GM10266 (cell line): Measurements from ENCODE around the gene NELFCD.

Experiments
- DNase-seq: peaks from one replicate; pipeline ENCODE4 v3.0.0; 2012; ENCODE audit errors: extremely low spot score
- CTCF ChIP-seq: IDR thresholded peaks from 2 replicates; pipeline ENCODE4 v1.5.1; 2012; ENCODE audit warnings: mild to moderate bottlenecking, low read depth; ENCODE audit not compliant: control insufficient read depth, insufficient read depth; ENCODE audit errors: missing control alignments

NELFCD gene

GRCh38 chr20:59032023-59032712, 51.1 kb downstream of the NELFCD start, which contains the start of gene ATP5F1E:
TSS of gene ATP5F1E (minus strand) at chr20:59032335. CDS start at chr20:59032251, 84 bp downstream.
- DNase-seq, result peak; percentile 97
- no peak for TF ChIP-seq CTCF

GRCh38 chr20:59032713-59033059, 51.6 kb downstream of the NELFCD start:
- no peak for DNase-seq
- TF ChIP-seq CTCF, result no peak

- no peak for TF ChIP-seq CTCF
- DNase-seq, result no peak
These were observed 52.0 kb downstream of the NELFCD start for GRCh38 chr20:59033093-59033492.

GRCh38 chr20:59033616-59034165, 52.6 kb downstream of the NELFCD start:
- no peak for TF ChIP-seq CTCF
- DNase-seq, result no peak

- no peak for TF ChIP-seq CTCF
- DNase-seq, result no peak
These were observed 54.3 kb downstream of the NELFCD start for GRCh38 chr20:59035381-59035780.

- TF ChIP-seq CTCF, result no peak
- DNase-seq, result no peak
These were observed 56.3 kb downstream of the NELFCD start for GRCh38 chr20:59037386-59037785.

- DNase-seq, result no peak
- no peak for TF ChIP-seq CTCF
These were observed 58.2 kb downstream of the NELFCD start for GRCh38 chr20:59039233-59039632.
